ENCODE results near the gene CCDC77.
"Not testable (repeated sequence)": the region's sequence is repeated elsewhere in the genome, so short reads cannot be mapped to it uniquely, and the experiment has no call there.

CCDC77 gene

GRCh38 chr12:401235-402028, at the start of gene CCDC77:
TSS of gene CCDC77 (plus strand) at chr12:401644. CDS start at chr12:409384, 7,740 bp downstream.
- peak; percentile 86 for DNase-seq (ENCODE audit: low read depth)

DNA sequence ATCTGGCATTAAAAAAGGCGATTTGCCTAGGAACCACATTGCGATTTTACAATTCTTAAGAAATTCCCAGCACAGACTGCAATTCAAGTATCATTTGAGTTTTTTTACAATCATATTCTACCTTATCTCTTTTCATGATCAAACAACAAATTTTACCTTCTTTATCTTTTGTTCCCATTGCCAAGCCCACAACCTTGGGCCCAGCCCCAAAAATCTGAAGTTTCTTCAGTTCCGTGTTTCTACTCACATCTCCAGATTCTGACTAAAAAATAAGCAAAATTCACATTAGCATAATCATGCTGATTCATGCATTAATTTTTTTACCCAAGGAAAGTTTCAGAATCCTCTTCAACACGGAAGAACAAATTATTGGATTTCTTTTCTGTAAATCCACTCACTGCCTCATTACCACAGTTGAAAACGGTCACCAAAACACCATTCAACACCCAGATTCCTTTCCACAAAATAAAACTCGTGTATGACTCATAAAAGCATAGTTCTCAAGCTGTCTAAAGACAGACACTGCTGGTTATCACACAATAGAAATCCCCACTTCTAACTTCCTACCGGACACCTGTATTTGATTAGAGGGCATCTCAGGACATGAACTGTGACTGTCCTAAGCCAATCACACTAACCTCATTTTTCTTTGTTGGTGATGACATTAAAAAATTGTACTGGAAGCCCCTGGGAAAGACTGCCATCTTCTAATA, 45.0 kb upstream of the CCDC77 start:
- DNase-seq (ENCODE audit: low read depth) = no peak

GRCh38 chr12:359091-359490, 42.4 kb upstream of the CCDC77 start:
- no peak for DNase-seq (ENCODE audit: low read depth)

GRCh38 chr12:366820-367219, 34.6 kb upstream of the CCDC77 start:
- no peak for DNase-seq (ENCODE audit: low read depth)

DNA sequence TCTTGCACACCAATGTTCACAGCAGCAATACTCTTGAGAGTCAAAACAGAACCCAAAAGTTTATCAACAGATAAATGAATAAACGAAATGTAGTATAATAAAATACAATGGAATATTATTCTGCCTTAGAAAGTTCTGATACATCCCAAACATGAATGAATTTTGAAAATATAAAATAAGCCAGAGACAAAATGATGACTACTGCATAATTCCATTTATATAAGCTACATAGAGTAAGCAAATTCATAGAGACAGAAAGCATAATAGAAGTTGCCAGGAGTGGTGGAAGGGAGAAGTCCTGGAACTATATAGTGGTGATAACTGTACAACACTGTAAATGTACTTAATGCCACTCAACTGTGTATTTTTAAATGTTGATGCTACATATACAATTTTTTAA, 33.5 kb upstream of the CCDC77 start:
- DNase-seq (ENCODE audit: low read depth) = no peak

- not testable (repeated sequence) for DNase-seq (ENCODE audit: low read depth)
Observed at GRCh38 chr12:370739-371485, 30.5 kb upstream of the CCDC77 start.

- DNase-seq (ENCODE audit: low read depth) = no peak
Observed at GRCh38 chr12:386651-387050, 14.8 kb upstream of the CCDC77 start.

GRCh38 chr12:388012-388411, 13.4 kb upstream of the CCDC77 start:
- DNase-seq (ENCODE audit: low read depth) = no peak

- no peak for DNase-seq (ENCODE audit: low read depth)
Observed at GRCh38 chr12:388541-389141, 12.8 kb upstream of the CCDC77 start.

DNA sequence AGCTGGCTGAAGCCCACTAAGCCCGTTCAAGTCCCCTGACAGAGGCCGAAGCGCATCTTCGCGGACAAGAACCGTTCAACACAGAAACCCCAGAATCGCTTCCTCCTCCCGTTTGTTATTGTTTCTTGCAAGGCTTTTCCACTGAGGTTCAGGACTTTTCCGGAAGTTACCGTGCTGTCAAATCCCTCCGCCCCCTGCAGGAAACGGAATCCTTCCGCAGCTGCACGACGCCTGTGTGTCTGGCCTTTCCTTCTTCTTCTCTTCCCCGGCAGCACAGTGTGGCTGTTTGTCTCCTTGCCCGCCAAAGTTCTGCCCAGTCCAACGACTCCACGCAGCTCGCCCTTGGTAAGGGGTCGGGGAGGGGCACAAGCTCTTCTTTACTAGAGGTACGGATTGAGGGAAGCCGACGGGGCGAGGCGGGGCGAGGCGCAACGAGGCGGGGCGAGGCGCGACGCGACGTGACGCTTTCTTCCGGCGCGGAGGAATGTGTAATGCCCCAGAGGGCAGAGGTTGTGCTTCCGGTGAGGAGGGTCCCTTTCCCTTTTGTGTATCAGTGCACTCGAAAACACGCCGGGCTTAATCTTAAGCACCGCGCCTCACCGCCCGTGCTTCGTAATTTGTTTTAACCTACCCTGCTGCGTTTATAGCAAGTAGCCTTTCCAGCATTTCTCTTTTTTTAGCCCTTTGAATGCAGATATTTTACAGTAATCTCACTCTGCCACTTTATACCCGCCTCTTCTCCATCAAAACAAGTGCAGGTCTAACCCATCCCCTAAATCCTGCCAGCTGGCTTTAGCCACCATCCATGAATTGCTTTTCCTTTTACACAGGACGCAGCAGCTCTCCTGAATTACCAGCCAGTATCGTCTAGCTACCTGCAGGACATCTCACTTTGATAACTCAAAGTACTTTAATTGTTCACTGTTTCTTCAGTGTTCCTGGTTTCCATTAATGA, 12.0 kb upstream of the CCDC77 start, which contains the start of gene KDM5A:
Gene KDM5A, minus strand, starts transcription at position 179 of the 955 bp plus-strand sequence. CDS start 229 bp downstream, outside the sequence.
- peak; percentile 85 for DNase-seq (ENCODE audit: low read depth)

- DNase-seq (ENCODE audit: low read depth) = no peak
Observed at GRCh38 chr12:400828-401227, 616 bp upstream of the CCDC77 start.

- no peak for DNase-seq (ENCODE audit: low read depth)
Observed at GRCh38 chr12:402029-402389, 565 bp downstream of the CCDC77 start.

- DNase-seq (ENCODE audit: low read depth) = no peak
Observed at GRCh38 chr12:414859-415258, 13.4 kb downstream of the CCDC77 start.

DNA sequence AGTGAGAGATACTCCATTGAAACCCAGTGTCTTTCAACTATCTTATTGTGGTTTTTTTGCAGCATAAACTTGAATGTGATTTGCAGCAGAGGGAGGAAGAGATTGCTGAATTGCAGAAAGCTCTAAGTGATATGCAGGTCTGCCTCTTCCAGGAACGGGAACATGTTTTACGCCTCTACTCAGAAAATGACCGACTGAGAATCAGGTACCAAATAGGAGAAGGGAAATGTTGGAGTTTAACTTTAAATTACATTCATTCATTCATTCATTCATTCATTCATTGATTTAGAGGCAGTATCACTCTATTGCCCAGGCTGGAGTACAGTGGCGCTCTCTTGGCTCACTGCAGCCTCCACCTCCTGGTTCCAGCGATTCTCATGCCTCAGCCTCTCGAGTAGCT, 17.0 kb downstream of the CCDC77 start:
- DNase-seq (ENCODE audit: low read depth) = no peak

- DNase-seq (ENCODE audit: low read depth) = no peak
Observed at GRCh38 chr12:422526-422925, 21.1 kb downstream of the CCDC77 start.

DNA sequence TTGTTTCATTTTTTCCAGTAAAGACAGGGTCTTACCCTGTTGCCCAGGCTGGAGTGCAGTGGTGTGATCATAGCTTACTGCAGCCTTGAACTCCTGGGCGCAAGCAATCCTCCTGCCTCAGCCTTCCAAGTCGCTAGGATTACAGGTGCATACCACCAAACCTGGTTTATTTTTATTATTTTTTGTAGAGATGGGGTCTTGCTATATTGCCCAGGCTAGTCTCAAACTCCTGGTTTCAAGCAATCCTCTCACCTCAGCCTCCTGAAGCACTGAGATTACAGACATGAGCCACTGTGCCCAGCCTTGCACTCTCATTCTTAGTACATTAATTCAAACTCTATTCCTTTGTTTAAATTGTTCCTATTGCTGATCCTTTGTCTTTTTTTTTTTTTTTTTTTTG, 34.3 kb downstream of the CCDC77 start:
- not testable (repeated sequence) for DNase-seq (ENCODE audit: low read depth)

DNA sequence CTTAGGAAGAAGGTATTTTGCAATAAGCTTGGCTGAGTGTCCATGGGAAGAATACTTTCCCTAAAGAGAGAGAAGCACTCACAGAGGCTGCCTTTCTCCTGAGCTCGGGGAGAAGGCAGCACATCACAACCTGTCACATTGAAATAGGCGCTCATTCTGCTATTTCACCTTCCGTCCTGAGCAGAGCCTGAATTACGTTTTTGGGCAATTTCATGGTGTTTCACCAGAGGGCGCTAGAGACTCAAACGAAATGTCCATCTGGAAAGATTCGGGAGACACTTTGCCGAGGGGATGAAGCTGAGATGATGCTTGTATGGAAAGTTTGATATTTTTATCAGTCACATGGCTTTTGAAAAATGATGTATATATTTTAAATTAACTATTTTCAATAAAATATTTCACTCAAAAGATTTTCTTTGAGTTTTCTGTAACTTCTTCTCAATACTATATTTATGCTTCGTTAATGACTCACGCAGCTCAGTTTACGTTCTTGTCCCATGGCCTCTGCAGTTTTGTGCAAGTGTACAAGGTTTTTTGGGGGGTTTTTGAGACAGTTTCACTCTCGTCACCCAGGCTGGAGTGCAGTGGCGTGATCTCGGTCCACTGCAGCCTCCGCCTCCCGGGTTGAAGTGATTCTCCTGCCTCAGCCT, 40.9 kb downstream of the CCDC77 start:
- DNase-seq (ENCODE audit: low read depth) = no peak

GRCh38 chr12:447141-447540, 45.7 kb downstream of the CCDC77 start:
- no peak for DNase-seq (ENCODE audit: low read depth)

DNA sequence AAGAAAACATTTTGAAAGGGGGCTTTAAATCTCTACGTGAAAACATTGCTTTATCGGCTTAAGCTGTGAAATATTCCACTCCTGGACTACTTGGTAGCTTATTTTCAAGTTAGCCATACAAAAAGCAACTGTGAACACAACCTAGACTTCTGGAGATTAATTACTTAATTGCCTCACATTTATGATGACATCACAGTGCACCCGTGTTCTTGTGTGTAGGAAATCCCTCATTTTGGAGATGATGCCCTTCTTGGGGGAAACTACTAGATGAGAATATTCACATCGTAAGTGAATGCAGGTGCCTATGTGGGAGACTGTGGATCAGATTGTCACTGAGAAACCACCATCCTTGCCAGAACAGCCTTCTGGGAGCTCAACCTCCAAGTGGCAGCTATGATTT, 47.8 kb downstream of the CCDC77 start:
- no peak for DNase-seq (ENCODE audit: low read depth)

GRCh38 chr12:450438-450837, 49.0 kb downstream of the CCDC77 start:
- DNase-seq (ENCODE audit: low read depth) = no peak

All from stromal cell of bone marrow (primary cell).